ENCODE data around the gene COX6B2. TPM values are rescaled to one million over a fixed set of nuclear protein-coding genes. Genes with fewer than 3 reads are reported as not detected.

COX6B2 gene
- total and polyA plus RNA-seq, 2 of the 13 experiments (the other 11 are each of a cell fraction or from before 2014, with no cell fraction given) = 0.21 TPM; not detected in 1

DNA sequence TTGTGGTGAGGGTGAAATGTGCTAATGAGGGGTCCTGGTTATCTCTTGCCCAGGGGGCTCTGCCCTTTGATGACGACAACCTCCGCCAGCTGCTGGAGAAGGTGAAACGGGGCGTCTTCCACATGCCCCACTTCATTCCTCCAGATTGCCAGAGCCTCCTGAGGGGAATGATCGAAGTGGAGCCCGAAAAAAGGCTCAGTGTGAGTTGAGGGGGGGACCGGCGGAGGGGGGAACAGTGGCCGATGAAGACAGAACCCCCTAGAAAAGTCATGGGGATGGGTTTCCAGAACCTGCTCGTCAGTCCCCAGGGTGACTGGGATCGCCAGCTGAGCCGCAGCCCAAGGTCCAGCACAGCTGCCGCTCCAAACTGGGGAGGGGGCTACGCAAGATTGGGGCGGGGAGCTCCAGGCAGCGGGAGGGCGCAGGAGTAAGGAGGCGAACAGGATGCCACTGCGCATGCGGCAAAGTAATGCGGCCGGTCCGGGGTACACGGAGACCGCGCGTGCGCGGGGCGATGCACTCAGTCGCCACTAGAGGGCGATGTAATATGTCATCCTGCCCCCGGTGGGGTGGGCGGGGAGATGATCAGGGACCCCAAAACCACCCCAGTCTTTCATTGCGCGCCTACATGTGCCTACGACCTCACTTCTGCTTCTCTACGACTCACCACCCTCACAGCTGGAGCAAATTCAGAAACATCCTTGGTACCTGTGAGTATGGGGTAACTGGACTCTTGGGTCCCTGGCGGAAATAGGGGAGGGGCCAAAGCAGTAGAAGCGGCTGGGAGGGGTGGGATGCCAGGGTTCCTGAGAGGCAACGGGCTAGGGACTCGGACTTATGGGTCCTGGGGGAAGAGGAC, 52.8 kb downstream of the COX6B2 start (continued):
- TF ChIP-seq ZNF407 (CRISPR knock-in tag; IDR thresholded peaks at IDR 0.05; ENCODE audit: not compliant biosample characterization) = no peak
- peak; percentile 83; the same call in 1 of the 2 replicates for TF ChIP-seq ZNF224 (CRISPR knock-in tag; IDR thresholded peaks at IDR 0.05)
- TF ChIP-seq CBX5 (CRISPR knock-in tag; IDR thresholded peaks at IDR 0.05; ENCODE audit: borderline replicate concordance) = 0 out of 2 replicates have a peak, but pooled peaks have one; percentile 14
- TF ChIP-seq ZNF761 (CRISPR knock-in tag; conservative IDR thresholded peaks at IDR 0.05) = 0 out of 2 replicates have a peak, but pooled peaks have one; percentile 58
- peak; percentile 5; the same call in 1 of the 2 replicates for TF ChIP-seq TBX2 (CRISPR knock-in tag; IDR thresholded peaks at IDR 0.05; ENCODE audit: borderline replicate concordance)
- TF ChIP-seq ZIK1 (CRISPR knock-in tag; IDR thresholded peaks at IDR 0.05; ENCODE audit: borderline replicate concordance, low read depth) = peak; percentile 45; the same call in 1 of the 2 replicates
- TF ChIP-seq KDM3A (CRISPR knock-in tag; IDR thresholded peaks at IDR 0.05; ENCODE audit: low read depth) = peak; percentile 67; the same call in 1 of the 2 replicates
- TF ChIP-seq, protein P1, sequence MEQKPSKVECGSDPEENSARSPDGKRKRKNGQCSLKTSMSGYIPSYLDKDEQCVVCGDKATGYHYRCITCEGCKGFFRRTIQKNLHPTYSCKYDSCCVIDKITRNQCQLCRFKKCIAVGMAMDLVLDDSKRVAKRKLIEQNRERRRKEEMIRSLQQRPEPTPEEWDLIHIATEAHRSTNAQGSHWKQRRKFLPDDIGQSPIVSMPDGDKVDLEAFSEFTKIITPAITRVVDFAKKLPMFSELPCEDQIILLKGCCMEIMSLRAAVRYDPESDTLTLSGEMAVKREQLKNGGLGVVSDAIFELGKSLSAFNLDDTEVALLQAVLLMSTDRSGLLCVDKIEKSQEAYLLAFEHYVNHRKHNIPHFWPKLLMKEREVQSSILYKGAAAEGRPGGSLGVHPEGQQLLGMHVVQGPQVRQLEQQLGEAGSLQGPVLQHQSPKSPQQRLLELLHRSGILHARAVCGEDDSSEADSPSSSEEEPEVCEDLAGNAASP (CRISPR knock-in tag; IDR thresholded peaks at IDR 0.05; ENCODE audit: borderline replicate concordance) = peak; percentile 32; the same call in 1 of the 2 replicates
- 0 out of 2 replicates have a peak, but pooled peaks have one; percentile 29 for TF ChIP-seq ZNF205 (CRISPR knock-in tag; IDR thresholded peaks at IDR 0.05)
- peak; percentile 59; the same call in 1 of the 2 replicates for TF ChIP-seq MAZ (IDR thresholded peaks at IDR 0.05; ENCODE audit: borderline replicate concordance, low read depth, low read length)
- TF ChIP-seq MAZ (CRISPR knock-in tag; IDR thresholded peaks at IDR 0.05; ENCODE audit: low read depth) = peak; percentile 62; the same call in 1 of the 2 replicates
- TF ChIP-seq MTA1 (CRISPR knock-in tag; IDR thresholded peaks at IDR 0.05; ENCODE audit: borderline replicate concordance) = peak; percentile 66; the same call in 1 of the 2 replicates
- peak; percentile 51; the same call in 1 of the 2 replicates for TF ChIP-seq HDAC1 (CRISPR knock-in tag; IDR thresholded peaks at IDR 0.05)
- no peak for TF ChIP-seq LCORL (IDR thresholded peaks at IDR 0.05)
- TF ChIP-seq LCORL (CRISPR knock-in tag; IDR thresholded peaks at IDR 0.05) = peak; percentile 35; the same call in 1 of the 2 replicates
- TF ChIP-seq ZFP91 (CRISPR knock-in tag; IDR thresholded peaks at IDR 0.05; ENCODE audit: borderline replicate concordance) = peak; percentile 75; the same call in 1 of the 2 replicates

Data from HepG2 (cell line).